Naive thymus-derived CD4-positive, alpha-beta T cell (primary cell): Measurements from ENCODE around the gene NCK1. TPM values are rescaled to one million over a fixed set of nuclear protein-coding genes. Genes with fewer than 3 reads are reported as not detected.
A peak's percentile ranks its signal among the peaks of the same experiment; 100 is the strongest.

Experiments
- ATAC-seq: fragments of 150-1000 bp; cut with Tn5 transposase; 2 replicates; pipeline ENCODE4 v1.10.0; 2021; ENCODE audit warnings: mild to moderate bottlenecking, moderate library complexity
- CTCF ChIA-PET: fragments of 350-600 bp; sonication (Branson Sonifier 250); formaldehyde crosslinking; loops from one replicate; lab custom pipeline; 2021; ENCODE audit warnings: antibody characterized with exemption; lab: Charles Lee
- POLR2A ChIA-PET: fragments of 350-600 bp; sonication (Branson Sonifier 250); formaldehyde crosslinking; loops from one replicate; lab custom pipeline; 2021; ENCODE audit warnings: antibody characterized with exemption, inconsistent platforms; lab: Charles Lee
- DNase-seq, 9 donors: peaks; one replicate each; pipeline versions ENCODE4 v3.0.0 to v3.0.0-alpha.2; 2020 to 2022; ENCODE audit warnings: mixed read lengths in 1 of 9
- H3K27ac ChIP-seq: one replicate; pipeline ENCODE4 v1.7.0; 2013; ENCODE audit warnings: mild to moderate bottlenecking, low read depth, low read length, moderate library complexity
- H3K27me3 ChIP-seq, 2 donors: one replicate each; pipeline ENCODE4 v1.7.0; 2013; ENCODE audit warnings: low read length in 2 of 2, mild to moderate bottlenecking in 2 of 2, moderate library complexity in 2 of 2; ENCODE audit not compliant: control insufficient read depth in 2 of 2, insufficient read depth in 2 of 2
- H3K36me3 ChIP-seq, 3 experiments: 1 replicate in 2 of 3; 2 replicates in 1 of 3; pipeline ENCODE4 v1.7.0; 2013; ENCODE audit warnings: low read length in 3 of 3, mild to moderate bottlenecking in 3 of 3, moderate library complexity in 1 of 3; ENCODE audit not compliant: insufficient read depth in 3 of 3, control insufficient read depth in 2 of 3
- H3K4me1 ChIP-seq, 2 donors: one replicate each; pipeline ENCODE4 v1.7.0; 2013; ENCODE audit warnings: low read length in 2 of 2, mild to moderate bottlenecking in 2 of 2, moderate library complexity in 1 of 2; ENCODE audit not compliant: control insufficient read depth in 2 of 2, insufficient read depth in 2 of 2
- H3K4me3 ChIP-seq: 2 replicates; pipeline ENCODE4 v1.7.0; 2013; ENCODE audit warnings: mild to moderate bottlenecking, low read length
- H3K9me3 ChIP-seq, 3 experiments: 1 replicate in 2 of 3; 2 replicates in 1 of 3; pipeline ENCODE4 v1.7.0; 2013; ENCODE audit warnings: low read length in 3 of 3; ENCODE audit not compliant: control insufficient read depth in 2 of 3
- H3K27ac Mint-ChIP-seq, 9 donors: one replicate each; pipeline ENCODE4 v1.8.0; 2020 to 2022; ENCODE audit warnings: mixed read lengths in 9 of 9, mild to moderate bottlenecking in 8 of 9, moderate library complexity in 5 of 9, inconsistent platforms in 2 of 9
- H3K27me3 Mint-ChIP-seq, 5 donors: one replicate each; pipeline ENCODE4 v1.8.0; 2021 to 2022; ENCODE audit warnings: mixed read lengths in 5 of 5, mild to moderate bottlenecking in 1 of 5
- H3K36me3 Mint-ChIP-seq, 5 donors: one replicate each; pipeline ENCODE4 v1.8.0; 2020 to 2022; ENCODE audit warnings: mixed read lengths in 5 of 5, mild to moderate bottlenecking in 3 of 5, inconsistent platforms in 1 of 5
- H3K4me1 Mint-ChIP-seq, 7 donors: one replicate each; pipeline ENCODE4 v1.8.0; 2020 to 2022; ENCODE audit warnings: mixed read lengths in 7 of 7, mild to moderate bottlenecking in 3 of 7, inconsistent platforms in 1 of 7
- H3K4me3 Mint-ChIP-seq, 10 donors: one replicate each; pipeline ENCODE4 v1.8.0; 2020 to 2022; ENCODE audit warnings: mild to moderate bottlenecking in 10 of 10, mixed read lengths in 10 of 10, moderate library complexity in 6 of 10, inconsistent platforms in 2 of 10
- H3K9me3 Mint-ChIP-seq, 11 donors: one replicate each; pipeline ENCODE4 v1.8.0; 2020 to 2022; ENCODE audit warnings: mixed read lengths in 11 of 11, mild to moderate bottlenecking in 4 of 11, inconsistent platforms in 1 of 11, moderate library complexity in 1 of 11
- intact Hi-C, 2 donors: fragments of 100-400 bp; cut with micrococcal nuclease; formaldehyde crosslinking; loops; one replicate each; pipeline ENCODE4 v1.15.1; 2023
- polyA plus RNA-seq, 2 donors: library from polyadenylated mRNA; unstranded; fragments of 300-500 nt; fragmentation: Illumina TruSeq; gene quantifications; one replicate each; pipeline ENCODE4 v1.2.3, GENCODE V29; 2021
- total RNA-seq, 6 experiments: library from RNA in 5 of 6; stranded (reverse) in 5 of 6; gene quantifications; 1 replicate in 5 of 6; 2 replicates in 1 of 6; pipeline ENCODE4 v1.2.3 and lab custom pipeline; 2021 to 2026

Gene NCK1
- total and polyA plus RNA-seq, 7 experiments from 2014 or later: 39.1 to 59.6 (median 47.3) TPM

- H3K27me3 Mint-ChIP-seq: peaks cover 57 to 70% (median 63%) of the 10 kb centered on the region in 5 donors
- CTCF ChIA-PET: no interaction called here
- POLR2A ChIA-PET: no interaction called here
- H3K4me1 Mint-ChIP-seq: peaks cover 10 to 23% (median 19%) of the 10 kb centered on the region in 7 donors
- H3K36me3 Mint-ChIP-seq: peaks cover 0 to 7% (median 5%) of the 10 kb centered on the region in 5 donors
- DNase-seq: peak in 6 of 9 donors; percentile 9 to 34 (median 26)
- H3K9me3 Mint-ChIP-seq: peaks cover 6 to 26% (median 15%) of the 10 kb centered on the region in 11 donors
- Histone ChIP-seq H3K4me1 (peaks cover 6 to 10% of the 10 kb centered on the region in 2 donors), H3K4me3 (peak overlapping the region; percentile 44), H3K27me3 (peaks cover 0 to 3% of the 10 kb centered on the region in 2 donors), H3K27ac (no peak overlapping the region), H3K36me3 (no peaks in the 10 kb centered on the region), H3K9me3 (no peaks in the 10 kb centered on the region)
- peak; percentile 66 for ATAC-seq
- intact Hi-C loops: loop anchor here (1.0 to 2.0 kb wide), 3 partner anchors 42 to 99 kb away; partner anchors contain the start of genes NCK1 (in 1 of the 2) and STAG1 (in 1 of the 2)
- H3K27ac Mint-ChIP-seq: no peak overlapping the region
- H3K4me3 Mint-ChIP-seq: peak overlapping the region; percentile 83 to 94 (median 86)
Observed at GRCh38 chr3:136819731-136820679, 42.0 kb upstream of the NCK1 start.

GRCh38 chr3:136831461-136831860, 30.5 kb upstream of the NCK1 start:
- no peaks in the 10 kb centered on the region for H3K36me3 ChIP-seq
- ATAC-seq: no peak
- Mint-ChIP-seq H3K27me3 (peaks cover 16 to 44% (median 42%) of the 10 kb centered on the region in 5 donors), H3K9me3 (peaks cover 0 to 32% (median 14%) of the 10 kb centered on the region in 11 donors), H3K4me1 (no peaks in the 10 kb centered on the region), H3K4me3 (no peak overlapping the region), H3K27ac (no peak overlapping the region), H3K36me3 (peaks cover 0 to 20% (median 4%) of the 10 kb centered on the region in 5 donors)
- no peak for DNase-seq
- ChIA-PET CTCF (no interaction called here), POLR2A (no interaction called here)
- no peaks in the 10 kb centered on the region for H3K4me1 ChIP-seq
- H3K27ac ChIP-seq: no peak overlapping the region
- H3K27me3 ChIP-seq: peaks cover 0 to 6% of the 10 kb centered on the region in 2 donors
- H3K4me3 ChIP-seq: no peak overlapping the region
- intact Hi-C loops: no loop called here
- no peaks in the 10 kb centered on the region for H3K9me3 ChIP-seq

DNA sequence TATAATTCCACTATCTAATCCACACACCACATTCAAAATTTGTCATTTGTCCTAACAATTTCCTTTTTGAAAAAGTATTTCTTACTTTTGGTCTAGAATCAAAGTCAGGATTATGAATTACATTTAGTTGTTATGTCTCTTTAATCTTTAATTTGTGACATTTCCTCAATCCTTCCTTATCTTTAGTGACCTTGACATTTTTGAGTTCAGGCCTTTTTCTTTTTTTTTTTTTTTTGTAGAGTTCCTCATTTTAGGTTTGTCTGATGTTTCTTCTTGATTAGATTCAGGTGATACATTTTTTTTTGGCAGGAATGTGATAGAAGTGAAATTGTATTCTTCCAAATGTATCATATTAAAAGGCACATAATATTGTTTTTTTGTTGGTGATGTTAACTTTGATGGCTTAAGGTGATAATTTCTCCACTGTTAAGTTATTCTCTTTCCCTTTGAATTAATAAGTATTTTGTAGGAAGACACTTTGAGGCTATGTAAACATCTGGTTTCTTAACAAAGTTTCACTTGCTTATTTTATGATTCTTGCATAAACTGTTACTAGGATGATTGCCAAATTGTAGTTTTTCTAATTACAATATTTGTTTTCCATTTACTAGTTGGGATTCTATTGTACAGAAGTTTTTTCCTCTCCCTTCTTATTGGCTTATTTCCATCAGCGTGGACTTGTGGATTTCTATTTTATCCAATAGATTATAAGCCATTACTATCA, 26.8 kb upstream of the NCK1 start:
- CTCF ChIA-PET: no interaction called here
- Mint-ChIP-seq H3K27ac (no peak overlapping the region), H3K4me3 (no peak overlapping the region)

GRCh38 chr3:136835813-136836510, 26.0 kb upstream of the NCK1 start:
- Mint-ChIP-seq H3K4me1 (peaks cover 0 to 20% (median 7%) of the 10 kb centered on the region in 7 donors), H3K27me3 (peaks cover 4 to 14% (median 10%) of the 10 kb centered on the region in 5 donors), H3K36me3 (peaks cover 6 to 21% (median 9%) of the 10 kb centered on the region in 5 donors), H3K9me3 (peaks cover 0 to 4% (median 0%) of the 10 kb centered on the region in 11 donors), H3K27ac (peak overlapping the region in 1 of 9 donors; percentile 23), H3K4me3 (no peak overlapping the region)
- Histone ChIP-seq H3K27ac (no peak overlapping the region), H3K9me3 (no peaks in the 10 kb centered on the region), H3K27me3 (no peaks in the 10 kb centered on the region), H3K4me3 (no peak overlapping the region), H3K36me3 (no peaks in the 10 kb centered on the region), H3K4me1 (no peaks in the 10 kb centered on the region)
- ChIA-PET CTCF (interaction anchor here (1.4 kb wide), 1 partner anchor 178 kb away, joined by 3 read pairs; no protein-coding TSS in a partner anchor), POLR2A (no interaction called here)
- intact Hi-C loops: no loop called here
- DNase-seq: no peak
- ATAC-seq: no peak

More for the DNA sequence above, 26.8 kb upstream of the NCK1 start:
- Histone ChIP-seq H3K9me3 (no peaks in the 10 kb centered on the region), H3K4me1 (no peaks in the 10 kb centered on the region), H3K4me3 (no peak overlapping the region), H3K36me3 (no peaks in the 10 kb centered on the region), H3K27ac (no peak overlapping the region), H3K27me3 (no peaks in the 10 kb centered on the region)
- peaks cover 9 to 20% (median 16%) of the 10 kb centered on the region in 5 donors for H3K27me3 Mint-ChIP-seq
- H3K9me3 Mint-ChIP-seq: peaks cover 0 to 5% (median 0%) of the 10 kb centered on the region in 11 donors
- peaks cover 0 to 20% (median 7%) of the 10 kb centered on the region in 7 donors for H3K4me1 Mint-ChIP-seq
- intact Hi-C loops: no loop called here
- H3K36me3 Mint-ChIP-seq: peaks cover 6 to 21% (median 13%) of the 10 kb centered on the region in 5 donors
- POLR2A ChIA-PET: no interaction called here
- no peak for ATAC-seq
- DNase-seq: no peak

DNA sequence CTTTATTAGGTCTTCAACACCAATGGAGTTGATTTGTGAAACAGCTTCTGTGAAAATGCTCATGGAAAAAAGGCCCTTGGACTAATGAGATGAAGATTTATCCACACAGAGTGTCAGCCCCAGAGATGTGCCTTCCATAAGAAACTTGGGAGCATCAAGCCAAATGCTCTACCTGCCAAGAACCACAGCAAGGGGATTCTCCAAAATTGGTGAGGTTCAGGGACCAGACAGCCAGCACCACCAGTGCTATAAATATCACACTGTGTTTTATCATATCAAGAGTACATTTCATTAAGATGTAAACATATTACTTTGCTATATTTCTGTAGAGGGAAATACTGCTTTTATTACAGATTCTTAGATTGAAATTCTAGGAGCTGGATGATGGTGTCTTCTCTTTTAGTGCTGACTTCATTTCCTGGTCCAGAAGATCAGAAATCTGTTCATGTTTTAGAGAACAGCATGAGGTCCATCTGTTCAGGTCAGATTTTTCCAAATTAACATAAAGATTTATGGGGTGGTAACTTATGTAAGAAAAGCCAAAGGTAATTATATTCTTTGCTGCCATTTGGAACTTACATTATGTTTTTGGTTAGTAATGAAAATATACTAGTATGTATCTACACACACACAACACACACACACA, 25.4 kb upstream of the NCK1 start:
- ChIA-PET POLR2A (no interaction called here), CTCF (interaction anchor here (1.4 kb wide), 1 partner anchor 177 kb away, joined by 3 read pairs; no protein-coding TSS in a partner anchor)
- Mint-ChIP-seq H3K9me3 (peaks cover 0 to 3% (median 0%) of the 10 kb centered on the region in 11 donors), H3K4me1 (peaks cover 0 to 20% (median 7%) of the 10 kb centered on the region in 7 donors), H3K27ac (no peak overlapping the region), H3K27me3 (peaks cover 0 to 7% (median 5%) of the 10 kb centered on the region in 5 donors), H3K36me3 (peaks cover 6 to 21% (median 9%) of the 10 kb centered on the region in 5 donors), H3K4me3 (no peak overlapping the region)
- H3K4me1 ChIP-seq: no peaks in the 10 kb centered on the region
- no peaks in the 10 kb centered on the region for H3K36me3 ChIP-seq
- intact Hi-C loops: no loop called here
- DNase-seq (no peak), ATAC-seq (no peak)
- no peak overlapping the region for H3K27ac ChIP-seq
- no peaks in the 10 kb centered on the region for H3K9me3 ChIP-seq
- no peak overlapping the region for H3K4me3 ChIP-seq
- no peaks in the 10 kb centered on the region for H3K27me3 ChIP-seq
